ENCODE measurements around the gene CACNG7. TPM values are rescaled to one million over a fixed set of nuclear protein-coding genes. Genes with fewer than 3 reads are reported as not detected.

CACNG7 gene
- total RNA-seq, 1 experiment from 2014 or later, result not detected

DNA sequence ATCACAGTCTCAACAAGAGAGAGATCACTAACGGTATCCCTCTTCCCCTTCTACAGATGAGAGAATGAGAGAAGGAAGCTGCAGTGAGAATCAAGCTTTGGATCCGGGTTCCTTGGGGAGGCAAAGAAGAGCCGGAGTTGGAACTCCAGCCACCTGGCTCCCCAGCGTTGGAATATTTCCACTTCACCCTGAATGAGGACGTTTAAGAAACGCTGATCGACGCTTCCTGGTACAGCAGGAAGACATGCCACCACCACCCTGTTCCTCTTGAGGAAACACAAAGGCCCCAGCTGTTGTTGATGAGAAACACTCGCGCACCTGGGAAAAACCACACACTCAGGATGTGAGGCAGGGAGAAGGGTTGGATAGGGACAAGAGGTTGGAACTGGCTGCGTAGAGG is 42.4 kb downstream of the CACNG7 start:
- POLR2A ChIA-PET (ENCODE audit: low non-redundant PET), result no interaction called here

GRCh38 chr19:53951947-53952346 is 42.9 kb downstream of the CACNG7 start:
- H3K36me3 ChIP-seq (ENCODE audit: insufficient read depth, low read length, poor library complexity, severe bottlenecking), result no peaks in the 10 kb centered on the region
- no peak for TF ChIP-seq EZH2 (IDR thresholded peaks at IDR 0.05; ENCODE audit: borderline replicate concordance, low read depth, low read length, poor library complexity, severe bottlenecking)
- TF ChIP-seq, protein P1, sequence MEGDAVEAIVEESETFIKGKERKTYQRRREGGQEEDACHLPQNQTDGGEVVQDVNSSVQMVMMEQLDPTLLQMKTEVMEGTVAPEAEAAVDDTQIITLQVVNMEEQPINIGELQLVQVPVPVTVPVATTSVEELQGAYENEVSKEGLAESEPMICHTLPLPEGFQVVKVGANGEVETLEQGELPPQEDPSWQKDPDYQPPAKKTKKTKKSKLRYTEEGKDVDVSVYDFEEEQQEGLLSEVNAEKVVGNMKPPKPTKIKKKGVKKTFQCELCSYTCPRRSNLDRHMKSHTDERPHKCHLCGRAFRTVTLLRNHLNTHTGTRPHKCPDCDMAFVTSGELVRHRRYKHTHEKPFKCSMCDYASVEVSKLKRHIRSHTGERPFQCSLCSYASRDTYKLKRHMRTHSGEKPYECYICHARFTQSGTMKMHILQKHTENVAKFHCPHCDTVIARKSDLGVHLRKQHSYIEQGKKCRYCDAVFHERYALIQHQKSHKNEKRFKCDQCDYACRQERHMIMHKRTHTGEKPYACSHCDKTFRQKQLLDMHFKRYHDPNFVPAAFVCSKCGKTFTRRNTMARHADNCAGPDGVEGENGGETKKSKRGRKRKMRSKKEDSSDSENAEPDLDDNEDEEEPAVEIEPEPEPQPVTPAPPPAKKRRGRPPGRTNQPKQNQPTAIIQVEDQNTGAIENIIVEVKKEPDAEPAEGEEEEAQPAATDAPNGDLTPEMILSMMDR (conservative IDR thresholded peaks at IDR 0.05; ENCODE audit: low read depth, low read length), result no peak
- intact Hi-C loops (cut with micrococcal nuclease; ENCODE audit: unreplicated experiment), result no loop called here
- H3K9me3 ChIP-seq (ENCODE audit: low read depth, low read length, poor library complexity, severe bottlenecking), result no peaks in the 10 kb centered on the region
- no peaks in the 10 kb centered on the region for H3K27me3 ChIP-seq (replicated peaks; ENCODE audit: insufficient read depth, low read depth, low read length, poor library complexity)
- no peak overlapping the region for H3K4me3 ChIP-seq (ENCODE audit: low read depth, low read length, poor library complexity, severe bottlenecking)
- BruUV-seq (replicated peaks), result no TSS peak
- CTCF ChIA-PET, result no interaction called here
- no peak overlapping the region for H3K27ac ChIP-seq (ENCODE audit: low read depth, low read length, poor library complexity, severe bottlenecking)
- DNase-seq (ENCODE audit: low spot score), result no peak
- POLR2A ChIA-PET (ENCODE audit: low non-redundant PET), result no interaction called here
- no peaks in the 10 kb centered on the region for H3K4me1 ChIP-seq (ENCODE audit: insufficient read depth, low read length, poor library complexity, severe bottlenecking)

More for the DNA sequence above, 42.4 kb downstream of the CACNG7 start:
- H3K9me3 ChIP-seq (ENCODE audit: low read depth, low read length, poor library complexity, severe bottlenecking), result no peaks in the 10 kb centered on the region
- BruUV-seq (replicated peaks), result no TSS peak
- intact Hi-C loops (cut with micrococcal nuclease; ENCODE audit: unreplicated experiment), result no loop called here
- no peak for DNase-seq (ENCODE audit: low spot score)
- no peak overlapping the region for H3K27ac ChIP-seq (ENCODE audit: low read depth, low read length, poor library complexity, severe bottlenecking)
- no peak overlapping the region for H3K4me3 ChIP-seq (ENCODE audit: low read depth, low read length, poor library complexity, severe bottlenecking)
- H3K4me1 ChIP-seq (ENCODE audit: insufficient read depth, low read length, poor library complexity, severe bottlenecking), result no peaks in the 10 kb centered on the region
- no peaks in the 10 kb centered on the region for H3K27me3 ChIP-seq (replicated peaks; ENCODE audit: insufficient read depth, low read depth, low read length, poor library complexity)
- H3K36me3 ChIP-seq (ENCODE audit: insufficient read depth, low read length, poor library complexity, severe bottlenecking), result no peaks in the 10 kb centered on the region
- no peak for TF ChIP-seq EZH2 (IDR thresholded peaks at IDR 0.05; ENCODE audit: borderline replicate concordance, low read depth, low read length, poor library complexity, severe bottlenecking)
- TF ChIP-seq, protein P1 (conservative IDR thresholded peaks at IDR 0.05; ENCODE audit: low read depth, low read length), result no peak
- CTCF ChIA-PET, result no interaction called here

GRCh38 chr19:53953383-53953782 is 44.3 kb downstream of the CACNG7 start:
- intact Hi-C loops (cut with micrococcal nuclease; ENCODE audit: unreplicated experiment), result no loop called here
- H3K27ac ChIP-seq (ENCODE audit: low read depth, low read length, poor library complexity, severe bottlenecking), result no peak overlapping the region
- BruUV-seq (replicated peaks), result no TSS peak

More at GRCh38 chr19:53953383-53953782, 44.3 kb downstream of the CACNG7 start:
- no peaks in the 10 kb centered on the region for H3K36me3 ChIP-seq (ENCODE audit: insufficient read depth, low read length, poor library complexity, severe bottlenecking)
- ChIA-PET CTCF (no interaction called here), POLR2A (ENCODE audit: low non-redundant PET) (no interaction called here)
- TF ChIP-seq, protein P1 (conservative IDR thresholded peaks at IDR 0.05; ENCODE audit: low read depth, low read length), result no peak
- TF ChIP-seq EZH2 (IDR thresholded peaks at IDR 0.05; ENCODE audit: borderline replicate concordance, low read depth, low read length, poor library complexity, severe bottlenecking), result no peak
- no peaks in the 10 kb centered on the region for H3K9me3 ChIP-seq (ENCODE audit: low read depth, low read length, poor library complexity, severe bottlenecking)
- H3K4me1 ChIP-seq (ENCODE audit: insufficient read depth, low read length, poor library complexity, severe bottlenecking), result peaks cover 9% of the 10 kb centered on the region
- DNase-seq (ENCODE audit: low spot score), result no peak
- no peak overlapping the region for H3K4me3 ChIP-seq (ENCODE audit: low read depth, low read length, poor library complexity, severe bottlenecking)
- no peaks in the 10 kb centered on the region for H3K27me3 ChIP-seq (replicated peaks; ENCODE audit: insufficient read depth, low read depth, low read length, poor library complexity)
